HepG2 (cell line): ENCODE results near the gene BORCS5. TPM values are rescaled to one million over a fixed set of nuclear protein-coding genes. Genes with fewer than 3 reads are reported as not detected.

ENCODE experiments used
- BATF2 ChIP-seq: sonication (generic); formaldehyde crosslinking; IDR thresholded peaks from 2 replicates; pipeline ENCODE4 v1.8.0; 2022; ENCODE audit warnings: mild to moderate bottlenecking, missing genetic modification reagents, moderate library complexity
- CCDC6 ChIP-seq: sonication (generic); formaldehyde crosslinking; IDR thresholded peaks from 2 replicates; pipeline ENCODE4 v1.8.1; 2022; ENCODE audit warnings: mild to moderate bottlenecking, missing genetic modification reagents, moderate library complexity
- NPAS2 ChIP-seq: sonication (generic); formaldehyde crosslinking; IDR thresholded peaks from 2 replicates; pipeline ENCODE4 v1.8.0; 2022; ENCODE audit warnings: mild to moderate bottlenecking, missing genetic modification reagents, borderline replicate concordance
- NR0B2 ChIP-seq: sonication (generic); formaldehyde crosslinking; IDR thresholded peaks from 2 replicates; pipeline ENCODE4 v1.4.0; 2020; ENCODE audit warnings: mild to moderate bottlenecking, missing genetic modification reagents
- ZNF646 ChIP-seq: sonication (generic); formaldehyde crosslinking; IDR thresholded peaks from 2 replicates; pipeline ENCODE4 v1.9.0; 2021; ENCODE audit warnings: mild to moderate bottlenecking, missing genetic modification reagents
- polyA plus RNA-seq, 8 experiments: library from polyadenylated mRNA; depleted of rRNA in 3 of 8; stranded (reverse) in 7 of 8; unstranded in 1 of 8; fragments of >200 nt; fragmentation: Illumina TruSeq in 4 of 8; extraction: Trizol in 4 of 8; gene quantifications; 2 replicates each; pipeline versions ENCODE4 v1.2.1 to v1.2.3, GENCODE V29; 2011 to 2016; ENCODE audit warnings: low read depth in 4 of 8, missing spikeins in 1 of 8, mixed read lengths in 1 of 8; ENCODE audit not compliant: insufficient read depth in 1 of 8
- total RNA-seq, 5 experiments: library from RNA; depleted of rRNA; stranded (reverse); fragments of >200 nt; fragmentation: Illumina TruSeq; extraction: Trizol; gene quantifications; 2 replicates each; pipeline ENCODE4 v1.2.3, GENCODE V29; 2016; ENCODE audit warnings: low read depth in 1 of 5

The BORCS5 gene
- total and polyA plus RNA-seq, 2 of the 13 experiments (the other 11 are each of a cell fraction or from before 2014, with no cell fraction given): 3.9 to 4.7 TPM

GRCh38 chr12:12446786-12447185, 89.9 kb downstream of the BORCS5 start (continued):
- TF ChIP-seq ZNF646 (CRISPR knock-in tag) (no peak), BATF2 (no peak), CCDC6 (CRISPR knock-in tag) (no peak), NR0B2 (CRISPR knock-in tag) (no peak), NPAS2 (no peak)
- TF ChIP-seq, all 625 proteins: peak for 0
